WERI-Rb-1 (cell line): ENCODE results near the gene SOBP.

ENCODE experiments used
- DNase-seq: peaks from one replicate; pipeline ENCODE4 v3.0.0-alpha.2; 2020
- H3K27ac ChIP-seq: fragments of 250-450 bp; sonication (Bioruptor Pico); 2 replicates; pipeline ENCODE4 v1.5.1; 2020; ENCODE audit warnings: mild to moderate bottlenecking, moderate library complexity
- H3K27me3 ChIP-seq: fragments of 250-450 bp; sonication (Bioruptor Pico); 2 replicates; pipeline ENCODE4 v1.5.1; 2021; ENCODE audit warnings: mild to moderate bottlenecking, low read depth, moderate library complexity; ENCODE audit not compliant: insufficient read depth, severe bottlenecking
- H3K36me3 ChIP-seq: fragments of 250-450 bp; sonication (Bioruptor Pico); 2 replicates; pipeline ENCODE4 v1.5.1; 2020; ENCODE audit warnings: mild to moderate bottlenecking, moderate library complexity
- H3K4me3 ChIP-seq: 2 replicates; pipeline ENCODE4 v1.5.1; 2011; ENCODE audit warnings: low read depth, mild to moderate bottlenecking, control low read depth, low read length
- H3K9me3 ChIP-seq: fragments of 250-450 bp; sonication (Bioruptor Pico); 2 replicates; pipeline ENCODE4 v1.5.1; 2021; ENCODE audit warnings: mild to moderate bottlenecking, moderate library complexity; ENCODE audit not compliant: severe bottlenecking
- CTCF ChIP-seq: IDR thresholded peaks from 2 replicates; pipeline ENCODE4 v1.5.1; 2011; ENCODE audit warnings: low read depth, mild to moderate bottlenecking, control low read depth, inconsistent platforms, low read length

The SOBP gene

GRCh38 chr6:107638493-107638892, 148.6 kb downstream of the SOBP start:
- H3K27ac ChIP-seq: no peak overlapping the region
- DNase-seq: no peak
- H3K27me3 ChIP-seq: no peaks in the 10 kb centered on the region
- no peaks in the 10 kb centered on the region for H3K36me3 ChIP-seq
- H3K4me3 ChIP-seq: no peak overlapping the region
- H3K9me3 ChIP-seq: no peaks in the 10 kb centered on the region
- TF ChIP-seq CTCF: no peak

GRCh38 chr6:107639511-107639910, 149.6 kb downstream of the SOBP start:
- Histone ChIP-seq H3K36me3 (no peaks in the 10 kb centered on the region), H3K27ac (no peak overlapping the region), H3K27me3 (no peaks in the 10 kb centered on the region), H3K4me3 (no peak overlapping the region), H3K9me3 (no peaks in the 10 kb centered on the region)
- TF ChIP-seq CTCF: no peak
- DNase-seq: no peak

GRCh38 chr6:107641071-107641470, 151.2 kb downstream of the SOBP start:
- TF ChIP-seq CTCF: no peak
- H3K27me3 ChIP-seq: no peaks in the 10 kb centered on the region
- no peak for DNase-seq
- no peak overlapping the region for H3K27ac ChIP-seq
- H3K36me3 ChIP-seq: no peaks in the 10 kb centered on the region
- H3K4me3 ChIP-seq: no peak overlapping the region
- H3K9me3 ChIP-seq: no peaks in the 10 kb centered on the region

GRCh38 chr6:107641500-107641941, 151.6 kb downstream of the SOBP start:
- H3K4me3 ChIP-seq: no peak overlapping the region
- no peaks in the 10 kb centered on the region for H3K9me3 ChIP-seq
- no peaks in the 10 kb centered on the region for H3K27me3 ChIP-seq
- TF ChIP-seq CTCF: no peak
- H3K36me3 ChIP-seq: no peaks in the 10 kb centered on the region
- no peak overlapping the region for H3K27ac ChIP-seq
- no peak for DNase-seq

GRCh38 chr6:107642095-107642860, 152.4 kb downstream of the SOBP start:
- H3K27ac ChIP-seq: no peak overlapping the region
- no peak for TF ChIP-seq CTCF

GRCh38 chr6:107642861-107643328, 153.0 kb downstream of the SOBP start:
- Histone ChIP-seq H3K4me3 (no peak overlapping the region), H3K9me3 (no peaks in the 10 kb centered on the region), H3K36me3 (no peaks in the 10 kb centered on the region), H3K27ac (no peak overlapping the region), H3K27me3 (no peaks in the 10 kb centered on the region)
- TF ChIP-seq CTCF: no peak
- no peak for DNase-seq

More at GRCh38 chr6:107642095-107642860, 152.4 kb downstream of the SOBP start:
- no peak for DNase-seq
- Histone ChIP-seq H3K4me3 (no peak overlapping the region), H3K9me3 (no peaks in the 10 kb centered on the region), H3K36me3 (no peaks in the 10 kb centered on the region), H3K27me3 (no peaks in the 10 kb centered on the region)
